ENCODE results near the gene KIAA1958. TPM values are rescaled to one million over a fixed set of nuclear protein-coding genes. Genes with fewer than 3 reads are reported as not detected.

The KIAA1958 gene
- polyA plus RNA-seq, 1 of the 3 experiments (the other 2 are of a cell fraction) = 1.6 TPM

DNA sequence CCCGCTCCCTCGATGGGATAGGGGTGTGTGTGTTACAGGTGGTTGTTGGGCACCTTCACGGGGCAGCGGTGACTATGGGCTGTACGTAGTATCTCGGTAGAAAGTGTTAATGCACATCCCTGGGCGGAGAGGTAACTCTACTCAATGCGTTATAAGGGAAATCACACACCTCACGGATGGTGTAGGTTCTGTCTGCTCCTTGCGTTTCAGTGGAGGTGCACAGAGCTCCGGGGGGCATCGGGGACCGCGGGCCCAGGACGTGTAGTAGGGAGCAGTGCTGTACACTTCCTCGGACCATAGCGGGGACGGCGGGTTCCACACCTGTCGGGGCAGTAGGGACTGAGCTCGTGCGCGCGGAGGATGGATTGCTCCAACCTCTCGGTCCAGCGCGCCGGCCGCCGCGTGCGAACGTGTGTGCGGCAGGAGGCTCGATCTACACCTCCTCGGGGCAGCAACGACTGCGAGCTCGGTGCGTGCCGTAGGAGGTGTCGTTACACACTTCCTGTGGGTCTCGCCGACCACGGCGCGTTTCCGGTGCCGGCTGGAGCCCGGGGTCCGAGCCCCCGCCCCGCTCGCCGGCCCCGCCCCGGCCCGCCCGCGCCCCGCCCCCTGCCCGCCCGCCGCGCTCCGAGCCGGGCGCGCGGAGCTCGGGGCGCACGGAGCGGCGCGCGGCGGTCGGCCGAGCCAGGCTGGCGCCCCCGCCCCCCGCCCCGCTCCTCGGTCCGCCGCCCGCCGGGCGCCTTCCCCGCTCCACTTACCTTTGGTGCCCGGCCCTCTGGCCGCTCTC is at the start of gene KIAA1958 (continued):
- TF ChIP-seq IRF3 (IDR thresholded peaks at IDR 0.05; ENCODE audit: low read depth, low read length) (no peak), EP300 (IDR thresholded peaks at IDR 0.05; ENCODE audit: borderline replicate concordance in 1 of 2, low read depth in 1 of 2, low read length in 1 of 2) (no peak), FOSL2 (IDR thresholded peaks at IDR 0.05; ENCODE audit: borderline replicate concordance, low read depth) (no peak), TEAD4 (IDR thresholded peaks at IDR 0.05; ENCODE audit: borderline replicate concordance, insufficient read depth) (no peak)
- TF ChIP-seq, protein P1, sequence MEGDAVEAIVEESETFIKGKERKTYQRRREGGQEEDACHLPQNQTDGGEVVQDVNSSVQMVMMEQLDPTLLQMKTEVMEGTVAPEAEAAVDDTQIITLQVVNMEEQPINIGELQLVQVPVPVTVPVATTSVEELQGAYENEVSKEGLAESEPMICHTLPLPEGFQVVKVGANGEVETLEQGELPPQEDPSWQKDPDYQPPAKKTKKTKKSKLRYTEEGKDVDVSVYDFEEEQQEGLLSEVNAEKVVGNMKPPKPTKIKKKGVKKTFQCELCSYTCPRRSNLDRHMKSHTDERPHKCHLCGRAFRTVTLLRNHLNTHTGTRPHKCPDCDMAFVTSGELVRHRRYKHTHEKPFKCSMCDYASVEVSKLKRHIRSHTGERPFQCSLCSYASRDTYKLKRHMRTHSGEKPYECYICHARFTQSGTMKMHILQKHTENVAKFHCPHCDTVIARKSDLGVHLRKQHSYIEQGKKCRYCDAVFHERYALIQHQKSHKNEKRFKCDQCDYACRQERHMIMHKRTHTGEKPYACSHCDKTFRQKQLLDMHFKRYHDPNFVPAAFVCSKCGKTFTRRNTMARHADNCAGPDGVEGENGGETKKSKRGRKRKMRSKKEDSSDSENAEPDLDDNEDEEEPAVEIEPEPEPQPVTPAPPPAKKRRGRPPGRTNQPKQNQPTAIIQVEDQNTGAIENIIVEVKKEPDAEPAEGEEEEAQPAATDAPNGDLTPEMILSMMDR (IDR thresholded peaks at IDR 0.05) = no peak

DNA sequence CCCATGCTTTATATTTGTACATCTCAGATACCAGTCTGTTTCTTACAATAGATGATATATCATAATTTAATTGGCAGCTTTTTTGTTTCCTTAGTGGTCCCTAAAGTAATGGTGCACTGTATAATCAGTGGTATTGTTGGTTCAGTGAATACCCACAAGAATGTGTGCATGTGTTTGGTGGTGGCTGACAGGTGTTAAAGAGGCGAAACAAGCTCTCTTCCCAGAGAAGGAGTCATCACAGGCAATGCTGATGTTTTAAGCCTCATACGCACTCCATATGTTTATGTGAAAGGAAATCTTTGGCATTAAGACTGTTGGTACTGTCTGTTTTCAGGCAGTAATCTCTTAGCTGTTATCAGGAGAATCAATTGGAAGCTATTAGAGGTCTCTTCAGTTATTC is 49.2 kb upstream of the KIAA1958 start:
- Histone ChIP-seq H3K36me3 (replicated peaks in 1 of 2; ENCODE audit: control insufficient read depth in 1 of 2, insufficient read depth in 2 of 2, low read length in 1 of 2) (peaks cover 0 to 15% of the 10 kb centered on the region in 2 experiments), H3K9me3 (no peaks in the 10 kb centered on the region; the same call in 1 of the 2 replicates), H3K4me2 (no peak overlapping the region), H2AFZ (ENCODE audit: low read depth) (no peak overlapping the region), H3F3A (replicated peaks; ENCODE audit: insufficient read depth) (no peaks in the 10 kb centered on the region), H3K4me3 (ENCODE audit: low read depth in 2 of 2, low read length in 1 of 2) (no peak overlapping the region), H3K9ac (no peak overlapping the region), H3K79me2 (ENCODE audit: insufficient read depth) (no peaks in the 10 kb centered on the region), H3K27me3 (ENCODE audit: insufficient read depth) (no peaks in the 10 kb centered on the region), H3K4me1 (ENCODE audit: control insufficient read depth in 1 of 2, insufficient read depth in 2 of 2, low read depth in 1 of 2, low read length in 1 of 2) (no peaks in the 10 kb centered on the region), H3K27ac (ENCODE audit: low read depth in 2 of 2, low read length in 1 of 2) (no peak overlapping the region), H4K20me1 (ENCODE audit: insufficient read depth) (no peaks in the 10 kb centered on the region), H3K9me2 (no peaks in the 10 kb centered on the region)
- TF ChIP-seq TEAD4 (IDR thresholded peaks at IDR 0.05; ENCODE audit: borderline replicate concordance, insufficient read depth) = no peak
- TF ChIP-seq, protein P2, sequence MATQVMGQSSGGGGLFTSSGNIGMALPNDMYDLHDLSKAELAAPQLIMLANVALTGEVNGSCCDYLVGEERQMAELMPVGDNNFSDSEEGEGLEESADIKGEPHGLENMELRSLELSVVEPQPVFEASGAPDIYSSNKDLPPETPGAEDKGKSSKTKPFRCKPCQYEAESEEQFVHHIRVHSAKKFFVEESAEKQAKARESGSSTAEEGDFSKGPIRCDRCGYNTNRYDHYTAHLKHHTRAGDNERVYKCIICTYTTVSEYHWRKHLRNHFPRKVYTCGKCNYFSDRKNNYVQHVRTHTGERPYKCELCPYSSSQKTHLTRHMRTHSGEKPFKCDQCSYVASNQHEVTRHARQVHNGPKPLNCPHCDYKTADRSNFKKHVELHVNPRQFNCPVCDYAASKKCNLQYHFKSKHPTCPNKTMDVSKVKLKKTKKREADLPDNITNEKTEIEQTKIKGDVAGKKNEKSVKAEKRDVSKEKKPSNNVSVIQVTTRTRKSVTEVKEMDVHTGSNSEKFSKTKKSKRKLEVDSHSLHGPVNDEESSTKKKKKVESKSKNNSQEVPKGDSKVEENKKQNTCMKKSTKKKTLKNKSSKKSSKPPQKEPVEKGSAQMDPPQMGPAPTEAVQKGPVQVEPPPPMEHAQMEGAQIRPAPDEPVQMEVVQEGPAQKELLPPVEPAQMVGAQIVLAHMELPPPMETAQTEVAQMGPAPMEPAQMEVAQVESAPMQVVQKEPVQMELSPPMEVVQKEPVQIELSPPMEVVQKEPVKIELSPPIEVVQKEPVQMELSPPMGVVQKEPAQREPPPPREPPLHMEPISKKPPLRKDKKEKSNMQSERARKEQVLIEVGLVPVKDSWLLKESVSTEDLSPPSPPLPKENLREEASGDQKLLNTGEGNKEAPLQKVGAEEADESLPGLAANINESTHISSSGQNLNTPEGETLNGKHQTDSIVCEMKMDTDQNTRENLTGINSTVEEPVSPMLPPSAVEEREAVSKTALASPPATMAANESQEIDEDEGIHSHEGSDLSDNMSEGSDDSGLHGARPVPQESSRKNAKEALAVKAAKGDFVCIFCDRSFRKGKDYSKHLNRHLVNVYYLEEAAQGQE (IDR thresholded peaks at IDR 0.05; ENCODE audit: low read depth, low read length) = no peak
- no peak for TF ChIP-seq RXRA (IDR thresholded peaks at IDR 0.05; ENCODE audit: borderline replicate concordance, low read depth)
- TF ChIP-seq, protein P3, sequence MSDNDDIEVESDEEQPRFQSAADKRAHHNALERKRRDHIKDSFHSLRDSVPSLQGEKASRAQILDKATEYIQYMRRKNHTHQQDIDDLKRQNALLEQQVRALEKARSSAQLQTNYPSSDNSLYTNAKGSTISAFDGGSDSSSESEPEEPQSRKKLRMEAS (IDR thresholded peaks at IDR 0.05; ENCODE audit: low read depth) = no peak
- no peak for TF ChIP-seq RAD21 (IDR thresholded peaks at IDR 0.05; ENCODE audit: low read length)
- TF ChIP-seq YY1 (IDR thresholded peaks at IDR 0.05; ENCODE audit: low read depth) = no peak
- TF ChIP-seq IRF3 (IDR thresholded peaks at IDR 0.05; ENCODE audit: low read depth, low read length) = no peak
- no peak for TF ChIP-seq GABPA (IDR thresholded peaks at IDR 0.05; ENCODE audit: low read depth)
- no peak for TF ChIP-seq JUND (IDR thresholded peaks at IDR 0.05)
- no peak for TF ChIP-seq TAF1 (IDR thresholded peaks at IDR 0.05; ENCODE audit: borderline replicate concordance, low read depth, low read length)
- no peak for TF ChIP-seq TCF12 (IDR thresholded peaks at IDR 0.05)
- TF ChIP-seq EP300 (IDR thresholded peaks at IDR 0.05; ENCODE audit: borderline replicate concordance in 1 of 2, low read depth in 1 of 2, low read length in 1 of 2) = no peak
- no peak for TF ChIP-seq MEF2A (IDR thresholded peaks at IDR 0.05; ENCODE audit: borderline replicate concordance, low read depth)
- no peak for TF ChIP-seq POLR2AphosphoS5 (IDR thresholded peaks at IDR 0.05; ENCODE audit: low read depth, low read length)
- TF ChIP-seq, protein P4, sequence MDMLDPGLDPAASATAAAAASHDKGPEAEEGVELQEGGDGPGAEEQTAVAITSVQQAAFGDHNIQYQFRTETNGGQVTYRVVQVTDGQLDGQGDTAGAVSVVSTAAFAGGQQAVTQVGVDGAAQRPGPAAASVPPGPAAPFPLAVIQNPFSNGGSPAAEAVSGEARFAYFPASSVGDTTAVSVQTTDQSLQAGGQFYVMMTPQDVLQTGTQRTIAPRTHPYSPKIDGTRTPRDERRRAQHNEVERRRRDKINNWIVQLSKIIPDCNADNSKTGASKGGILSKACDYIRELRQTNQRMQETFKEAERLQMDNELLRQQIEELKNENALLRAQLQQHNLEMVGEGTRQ (IDR thresholded peaks at IDR 0.05; ENCODE audit: borderline replicate concordance, low read depth, low read length) = no peak
- TF ChIP-seq SIN3A (IDR thresholded peaks at IDR 0.05; ENCODE audit: borderline replicate concordance, low read depth, low read length) = no peak
- no peak for TF ChIP-seq NRF1 (IDR thresholded peaks at IDR 0.05; ENCODE audit: low read depth, low read length)
- TF ChIP-seq SMC3 (IDR thresholded peaks at IDR 0.05; ENCODE audit: low read depth, low read length) = no peak
- WGBS (ENCODE audit: low lambda C conversion rate) = 97% methylated on average over 2 of the region's 2 CpGs
- POLR2A ChIA-PET = no interaction called here
- CTCF ChIA-PET = interaction anchor here (1.0 kb wide), 1 partner anchor 8 kb away, joined by 3 read pairs; no protein-coding TSS in a partner anchor
- no peak for DNase-seq
